Hepatocyte (in vitro differentiated cells): Measurements from ENCODE around the gene PACRG. TPM values are rescaled to one million over a fixed set of nuclear protein-coding genes. Genes with fewer than 3 reads are reported as not detected.

Experiments used
- DNase-seq: peaks from one replicate; pipeline ENCODE4 v3.0.0-alpha.2; 2016; ENCODE audit warnings: low spot score
- H2AFZ ChIP-seq: fragments of 200-600 bp; sonication (generic); 2 replicates; pipeline ENCODE4 v1.6.0; 2016; ENCODE audit warnings: antibody characterized with exemption, mild to moderate bottlenecking
- H3K27ac ChIP-seq: fragments of 200-600 bp; sonication (generic); 2 replicates; pipeline ENCODE4 v1.5.1; 2016; ENCODE audit warnings: mild to moderate bottlenecking
- H3K27me3 ChIP-seq: fragments of 200-600 bp; sonication (generic); 2 replicates; pipeline ENCODE4 v1.6.1; 2016
- H3K36me3 ChIP-seq: fragments of 200-600 bp; sonication (generic); replicated peaks from 2 replicates; pipeline ENCODE4 v1.5.1; 2016; ENCODE audit warnings: low read depth; ENCODE audit not compliant: insufficient read depth
- H3K4me1 ChIP-seq: fragments of 200-600 bp; sonication (generic); 2 replicates; pipeline ENCODE4 v1.5.1; 2016; ENCODE audit warnings: mild to moderate bottlenecking, moderate library complexity; ENCODE audit not compliant: insufficient read depth
- H3K4me2 ChIP-seq: fragments of 200-600 bp; sonication (generic); 2 replicates; pipeline ENCODE4 v1.6.0; 2016
- H3K4me3 ChIP-seq: fragments of 200-600 bp; sonication (generic); 2 replicates; pipeline ENCODE4 v1.5.1; 2016; ENCODE audit warnings: mild to moderate bottlenecking
- H3K79me2 ChIP-seq: fragments of 200-600 bp; sonication (generic); 2 replicates; pipeline ENCODE4 v1.6.0; 2017; ENCODE audit warnings: mild to moderate bottlenecking
- H3K9me2 ChIP-seq: fragments of 200-600 bp; sonication (generic); replicated peaks from 2 replicates; pipeline ENCODE4 v1.6.0; 2017; ENCODE audit warnings: mild to moderate bottlenecking; ENCODE audit not compliant: insufficient read depth
- H3K9me3 ChIP-seq: fragments of 200-600 bp; sonication (generic); 2 replicates; pipeline ENCODE4 v1.5.1; 2016; ENCODE audit warnings: low read depth, mild to moderate bottlenecking
- H4K20me1 ChIP-seq: fragments of 200-600 bp; sonication (generic); 2 replicates; pipeline ENCODE4 v1.6.0; 2016; ENCODE audit warnings: mild to moderate bottlenecking; ENCODE audit not compliant: insufficient read depth, poor library complexity, severe bottlenecking
- EZH2 ChIP-seq: fragments of 200-600 bp; sonication (generic); IDR thresholded peaks from 2 replicates; pipeline ENCODE4 v1.6.1; 2016; ENCODE audit warnings: antibody characterized with exemption, mild to moderate bottlenecking, borderline replicate concordance
- EZH2phosphoT487 ChIP-seq: fragments of 200-600 bp; sonication (generic); IDR thresholded peaks from one replicate; pipeline ENCODE4 v1.6.1; 2018; ENCODE audit warnings: antibody characterized with exemption, mild to moderate bottlenecking, low read depth, moderate library complexity; ENCODE audit not compliant: unreplicated experiment, severe bottlenecking
- WGBS: methylation state at CpG from one replicate; pipeline ENCODE4 v1.1.6; 2016; ENCODE audit warnings: low lambda C conversion rate; ENCODE audit errors: missing lambda C conversion rate; 5-methylcytosine and 5-hydroxymethylcytosine counted together
- polyA plus RNA-seq: library from polyadenylated mRNA; unstranded; fragments of >200 nt; fragmentation: Nextera tagmentation; extraction: Ambion mirVana; gene quantifications from 2 replicates; pipeline ENCODE4 v1.2.1, GENCODE V29; 2016
- total RNA-seq: library from RNA; depleted of rRNA; stranded (reverse); fragments of >200 nt; gene quantifications from 2 replicates; pipeline ENCODE4 v1.2.3, GENCODE V29; 2014
- TF ChIP-seq, protein P1 (sequence below): fragments of 200-600 bp; sonication (generic); IDR thresholded peaks from 2 replicates; pipeline ENCODE4 v1.5.1; 2016; ENCODE audit warnings: antibody characterized with exemption, mild to moderate bottlenecking; ENCODE audit not compliant: poor library complexity

The PACRG gene
- total and polyA plus RNA-seq, 2 experiments from 2014 or later: 0.91 to 2.6 TPM

DNA sequence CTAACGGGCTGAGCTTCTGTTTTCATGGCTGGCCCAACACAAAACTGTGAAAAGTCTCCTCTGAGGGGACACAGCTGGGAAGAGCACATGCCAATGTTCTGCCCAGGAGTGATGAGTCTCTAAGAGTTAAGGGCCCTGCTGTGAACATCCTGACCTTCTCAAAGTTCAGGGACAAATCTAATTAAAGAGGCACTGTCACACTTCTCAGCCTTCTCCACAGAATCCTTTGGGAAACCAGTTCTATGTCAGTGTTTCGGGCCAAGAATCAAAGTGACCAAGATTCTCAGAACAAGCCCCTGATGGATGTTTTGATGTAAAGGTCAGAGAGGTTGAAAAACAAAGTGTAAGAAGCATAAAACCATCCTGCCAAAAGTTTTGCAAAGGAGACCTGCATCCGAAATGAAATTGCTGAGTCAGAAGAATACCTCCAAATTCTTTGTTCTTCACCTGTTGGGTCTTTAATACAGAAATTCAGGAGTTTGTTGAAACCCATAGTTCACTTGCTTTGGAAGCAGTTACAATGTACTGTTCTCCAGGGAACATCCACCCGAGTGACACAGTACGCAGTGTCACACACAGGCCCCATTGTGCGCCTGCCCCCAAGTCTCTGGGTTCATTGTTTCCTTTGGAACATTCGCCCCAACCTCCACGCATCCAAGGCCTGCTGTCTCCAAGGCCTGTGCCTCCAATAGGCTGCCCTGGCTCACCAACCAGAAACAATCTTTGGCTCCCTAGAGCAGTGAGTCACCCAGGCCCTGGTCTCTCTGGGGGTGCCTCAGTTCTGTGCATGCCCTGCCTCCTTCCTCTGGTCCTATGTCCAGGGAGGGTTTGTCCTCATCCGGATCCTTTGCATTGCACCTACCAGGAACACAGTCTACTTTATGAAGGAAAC is 621.3 kb downstream of the PACRG start:
- no peak overlapping the region for H3K4me2 ChIP-seq
- no peaks in the 10 kb centered on the region for H3K79me2 ChIP-seq
- no peaks in the 10 kb centered on the region for H3K27me3 ChIP-seq
- H2AFZ ChIP-seq: no peak overlapping the region
- TF ChIP-seq, protein P1, sequence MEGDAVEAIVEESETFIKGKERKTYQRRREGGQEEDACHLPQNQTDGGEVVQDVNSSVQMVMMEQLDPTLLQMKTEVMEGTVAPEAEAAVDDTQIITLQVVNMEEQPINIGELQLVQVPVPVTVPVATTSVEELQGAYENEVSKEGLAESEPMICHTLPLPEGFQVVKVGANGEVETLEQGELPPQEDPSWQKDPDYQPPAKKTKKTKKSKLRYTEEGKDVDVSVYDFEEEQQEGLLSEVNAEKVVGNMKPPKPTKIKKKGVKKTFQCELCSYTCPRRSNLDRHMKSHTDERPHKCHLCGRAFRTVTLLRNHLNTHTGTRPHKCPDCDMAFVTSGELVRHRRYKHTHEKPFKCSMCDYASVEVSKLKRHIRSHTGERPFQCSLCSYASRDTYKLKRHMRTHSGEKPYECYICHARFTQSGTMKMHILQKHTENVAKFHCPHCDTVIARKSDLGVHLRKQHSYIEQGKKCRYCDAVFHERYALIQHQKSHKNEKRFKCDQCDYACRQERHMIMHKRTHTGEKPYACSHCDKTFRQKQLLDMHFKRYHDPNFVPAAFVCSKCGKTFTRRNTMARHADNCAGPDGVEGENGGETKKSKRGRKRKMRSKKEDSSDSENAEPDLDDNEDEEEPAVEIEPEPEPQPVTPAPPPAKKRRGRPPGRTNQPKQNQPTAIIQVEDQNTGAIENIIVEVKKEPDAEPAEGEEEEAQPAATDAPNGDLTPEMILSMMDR: no peak
- TF ChIP-seq EZH2phosphoT487 (no peak), EZH2 (no peak)
- no peak overlapping the region for H3K4me3 ChIP-seq
- WGBS: 93% methylated on average over 9 of the region's 9 CpGs
- no peaks in the 10 kb centered on the region for H3K9me2 ChIP-seq
- H3K27ac ChIP-seq: no peak overlapping the region
- no peak for DNase-seq
- no peaks in the 10 kb centered on the region for H3K9me3 ChIP-seq
- H3K36me3 ChIP-seq: no peaks in the 10 kb centered on the region
- H3K4me1 ChIP-seq: no peaks in the 10 kb centered on the region
- H4K20me1 ChIP-seq: no peaks in the 10 kb centered on the region

DNA sequence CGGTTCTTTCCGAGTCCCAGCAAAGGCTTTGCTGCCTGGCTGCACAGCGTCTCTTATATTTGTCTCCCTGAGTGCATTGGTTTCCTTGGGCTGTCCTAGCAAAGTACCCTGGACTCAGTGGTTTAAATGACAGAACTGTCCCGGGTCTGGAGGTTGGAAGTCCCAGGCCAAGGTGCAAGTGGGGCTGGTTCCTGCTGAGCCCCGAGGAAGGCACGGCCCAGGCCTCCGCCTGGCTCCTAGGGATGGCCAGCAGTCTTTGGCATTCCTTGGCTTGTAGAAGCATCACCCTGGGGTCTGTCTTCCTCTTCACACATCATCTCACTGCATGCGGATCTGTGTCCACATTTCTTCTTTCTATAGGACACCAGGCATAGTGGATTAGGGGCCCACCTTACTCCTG is 621.9 kb downstream of the PACRG start:
- no peak overlapping the region for H2AFZ ChIP-seq
- no peaks in the 10 kb centered on the region for H3K4me1 ChIP-seq
- no peaks in the 10 kb centered on the region for H3K9me3 ChIP-seq
- H3K9me2 ChIP-seq: no peaks in the 10 kb centered on the region
- no peaks in the 10 kb centered on the region for H3K36me3 ChIP-seq
- H3K79me2 ChIP-seq: no peaks in the 10 kb centered on the region
- no peaks in the 10 kb centered on the region for H4K20me1 ChIP-seq
- no peak for DNase-seq
- no peak overlapping the region for H3K4me2 ChIP-seq
- TF ChIP-seq EZH2phosphoT487 (no peak), EZH2 (no peak)
- TF ChIP-seq, protein P1: no peak
- WGBS: 95% methylated on average over 8 of the region's 8 CpGs
- no peaks in the 10 kb centered on the region for H3K27me3 ChIP-seq
- H3K4me3 ChIP-seq: no peak overlapping the region
- H3K27ac ChIP-seq: no peak overlapping the region

DNA sequence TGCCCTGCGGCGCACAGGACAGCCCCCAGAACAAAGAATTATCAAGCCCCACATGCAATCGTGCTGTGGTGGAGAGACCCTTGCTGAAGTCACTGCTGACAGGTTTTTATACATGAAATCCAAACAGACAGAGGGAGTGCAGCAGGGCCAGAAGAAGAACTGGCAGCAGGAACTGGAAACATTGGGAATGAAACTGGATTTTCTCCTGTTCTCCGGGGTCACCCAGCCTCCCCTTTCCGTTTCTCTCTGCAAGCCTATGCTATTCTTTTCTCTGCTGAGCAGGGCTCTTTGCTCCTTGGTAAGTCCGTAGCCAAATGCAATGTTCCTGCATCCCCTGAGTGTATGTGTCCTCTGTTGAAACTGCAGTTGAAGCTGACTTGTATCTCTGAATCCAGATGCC is 623.2 kb downstream of the PACRG start:
- no peaks in the 10 kb centered on the region for H3K27me3 ChIP-seq

More for the DNA sequence above, 623.2 kb downstream of the PACRG start:
- no peaks in the 10 kb centered on the region for H3K9me2 ChIP-seq
- no peaks in the 10 kb centered on the region for H3K4me1 ChIP-seq
- no peak overlapping the region for H3K4me3 ChIP-seq
- H2AFZ ChIP-seq: no peak overlapping the region
- no peaks in the 10 kb centered on the region for H3K9me3 ChIP-seq
- H4K20me1 ChIP-seq: no peaks in the 10 kb centered on the region
- H3K27ac ChIP-seq: no peak overlapping the region
- no peaks in the 10 kb centered on the region for H3K36me3 ChIP-seq
- TF ChIP-seq, protein P1: no peak
- no peak for TF ChIP-seq EZH2
- TF ChIP-seq EZH2phosphoT487: no peak
- no peaks in the 10 kb centered on the region for H3K79me2 ChIP-seq
- WGBS: 93% methylated on average over 6 of the region's 6 CpGs
- DNase-seq: no peak
- H3K4me2 ChIP-seq: no peak overlapping the region
